Erythroblast (primary cell): ENCODE measurements around the gene IER3IP1.

ENCODE experiments used
- GATA1 ChIP-seq: IDR thresholded peaks from 2 replicates; pipeline ENCODE4 v1.6.1; 2011; ENCODE audit warnings: low read depth, mild to moderate bottlenecking, control low read depth, low read length, moderate library complexity
- POLR2A ChIP-seq: IDR thresholded peaks from 2 replicates; pipeline ENCODE4 v1.6.1; 2011; ENCODE audit warnings: mild to moderate bottlenecking, low read length

- TF ChIP-seq POLR2A (no peak), GATA1 (no peak)
Measured at GRCh38 chr18:47184419-47185050, 8.4 kb upstream of the IER3IP1 start.
